ENCODE measurements around the gene RTN4RL1. TPM values are rescaled to one million over a fixed set of nuclear protein-coding genes. Genes with fewer than 3 reads are reported as not detected.

Gene RTN4RL1
- total RNA-seq, 2 experiments from 2014 or later, result not detected

DNA sequence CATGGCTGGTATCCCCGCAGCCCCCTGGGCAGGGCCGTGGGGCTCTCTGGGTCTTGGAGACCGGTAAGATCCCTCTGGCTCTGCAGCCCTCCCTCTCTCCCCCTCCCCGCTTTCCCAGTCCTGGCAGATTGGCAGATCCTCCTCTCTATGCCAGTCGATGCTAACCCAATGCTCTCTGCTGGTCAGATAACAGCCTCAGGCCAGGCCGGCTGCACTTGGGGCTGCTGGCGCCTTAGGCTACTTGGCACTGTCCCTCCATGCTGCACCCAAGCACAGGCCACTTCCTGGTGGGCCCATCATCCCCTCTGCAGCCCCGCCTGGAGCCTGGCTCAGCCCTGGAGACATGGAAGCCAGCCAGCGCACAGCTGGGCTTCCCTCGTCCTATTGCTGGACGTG, 81.7 kb downstream of the RTN4RL1 start:
- BruUV-seq (replicated peaks), result no TSS peak
- no peaks in the 10 kb centered on the region for H4K20me1 ChIP-seq (ENCODE audit: insufficient read depth, low read length)
- H3K27ac ChIP-seq (ENCODE audit: low read depth, low read length, poor library complexity, severe bottlenecking), result no peak overlapping the region
- H3K79me2 ChIP-seq (ENCODE audit: insufficient read depth, low read depth, low read length), result no peaks in the 10 kb centered on the region
- peaks cover 6% of the 10 kb centered on the region for H3K4me1 ChIP-seq (ENCODE audit: insufficient read depth, low read length, poor library complexity, severe bottlenecking)
- intact Hi-C loops (cut with micrococcal nuclease; ENCODE audit: unreplicated experiment), result no loop called here
- no peak for DNase-seq (ENCODE audit: low spot score)
- H2AFZ ChIP-seq (ENCODE audit: low read length), result no peak overlapping the region
- H3K4me2 ChIP-seq (ENCODE audit: low read length), result no peak overlapping the region
- H3K9me3 ChIP-seq (ENCODE audit: low read length), result no peaks in the 10 kb centered on the region
- CTCF ChIA-PET (ENCODE audit: unreplicated experiment), result no interaction called here
- POLR2A ChIA-PET, result no interaction called here
- H3K36me3 ChIP-seq (ENCODE audit: insufficient read depth, low read length), result no peaks in the 10 kb centered on the region
- TF ChIP-seq, protein P1, sequence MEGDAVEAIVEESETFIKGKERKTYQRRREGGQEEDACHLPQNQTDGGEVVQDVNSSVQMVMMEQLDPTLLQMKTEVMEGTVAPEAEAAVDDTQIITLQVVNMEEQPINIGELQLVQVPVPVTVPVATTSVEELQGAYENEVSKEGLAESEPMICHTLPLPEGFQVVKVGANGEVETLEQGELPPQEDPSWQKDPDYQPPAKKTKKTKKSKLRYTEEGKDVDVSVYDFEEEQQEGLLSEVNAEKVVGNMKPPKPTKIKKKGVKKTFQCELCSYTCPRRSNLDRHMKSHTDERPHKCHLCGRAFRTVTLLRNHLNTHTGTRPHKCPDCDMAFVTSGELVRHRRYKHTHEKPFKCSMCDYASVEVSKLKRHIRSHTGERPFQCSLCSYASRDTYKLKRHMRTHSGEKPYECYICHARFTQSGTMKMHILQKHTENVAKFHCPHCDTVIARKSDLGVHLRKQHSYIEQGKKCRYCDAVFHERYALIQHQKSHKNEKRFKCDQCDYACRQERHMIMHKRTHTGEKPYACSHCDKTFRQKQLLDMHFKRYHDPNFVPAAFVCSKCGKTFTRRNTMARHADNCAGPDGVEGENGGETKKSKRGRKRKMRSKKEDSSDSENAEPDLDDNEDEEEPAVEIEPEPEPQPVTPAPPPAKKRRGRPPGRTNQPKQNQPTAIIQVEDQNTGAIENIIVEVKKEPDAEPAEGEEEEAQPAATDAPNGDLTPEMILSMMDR (conservative IDR thresholded peaks at IDR 0.05; ENCODE audit: low read length), result no peak
- no peak for TF ChIP-seq EZH2phosphoT487 (IDR thresholded peaks at IDR 0.05; ENCODE audit: borderline replicate concordance, low read depth, low read length)
- H3K9me2 ChIP-seq (ENCODE audit: insufficient read depth, low read length), result no peaks in the 10 kb centered on the region
- H3K4me3 ChIP-seq (ENCODE audit: low read depth, low read length, poor library complexity, severe bottlenecking), result no peak overlapping the region

DNA sequence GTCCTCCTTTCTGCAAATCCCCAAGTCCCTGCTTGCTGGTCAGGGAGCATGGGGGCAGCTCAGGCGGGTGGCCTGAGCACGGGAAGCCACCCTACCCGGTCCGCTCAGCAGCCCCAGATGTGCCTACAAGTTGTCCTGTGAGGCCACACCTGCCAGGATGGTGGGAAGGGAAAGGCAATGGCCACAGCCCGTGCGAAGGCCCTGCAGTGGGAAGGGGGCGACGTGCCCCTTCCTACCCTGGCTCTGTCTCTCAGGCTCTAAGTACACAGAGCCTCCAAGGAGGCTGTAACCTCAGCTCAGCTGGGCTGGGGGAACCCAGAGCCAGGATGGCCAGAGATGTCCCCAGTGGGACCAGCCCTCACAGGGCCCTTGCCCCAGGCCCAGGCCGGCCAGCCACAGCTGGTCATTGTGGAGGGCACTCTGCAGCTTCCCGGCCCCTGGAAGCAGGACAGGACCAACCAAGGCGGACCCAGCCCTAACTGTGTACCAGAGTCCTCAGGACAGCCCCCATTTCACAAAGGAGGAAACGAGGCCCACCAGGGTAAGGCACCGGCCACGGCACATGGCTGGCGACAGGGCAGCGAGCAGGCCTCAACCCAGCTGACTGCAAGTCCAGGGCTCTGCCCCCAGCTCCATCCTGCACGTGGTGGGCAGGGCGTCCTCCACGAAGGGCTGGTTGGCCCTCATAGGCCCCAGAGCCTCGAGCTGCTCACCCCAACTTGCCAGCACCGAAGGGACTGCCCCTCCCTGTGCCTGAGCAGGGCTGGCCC, 82.3 kb downstream of the RTN4RL1 start:
- no peak overlapping the region for H3K27ac ChIP-seq (ENCODE audit: low read depth, low read length, poor library complexity, severe bottlenecking)
- H3K9me2 ChIP-seq (ENCODE audit: insufficient read depth, low read length), result no peaks in the 10 kb centered on the region
- no peaks in the 10 kb centered on the region for H4K20me1 ChIP-seq (ENCODE audit: insufficient read depth, low read length)
- H3K9me3 ChIP-seq (ENCODE audit: low read length), result no peaks in the 10 kb centered on the region
- ChIA-PET POLR2A (no interaction called here), CTCF (ENCODE audit: unreplicated experiment) (no interaction called here)
- H3K4me3 ChIP-seq (ENCODE audit: low read depth, low read length, poor library complexity, severe bottlenecking), result no peak overlapping the region
- no peaks in the 10 kb centered on the region for H3K36me3 ChIP-seq (ENCODE audit: insufficient read depth, low read length)
- intact Hi-C loops (cut with micrococcal nuclease; ENCODE audit: unreplicated experiment), result no loop called here
- no peak overlapping the region for H3K4me2 ChIP-seq (ENCODE audit: low read length)
- H2AFZ ChIP-seq (ENCODE audit: low read length), result no peak overlapping the region
- H3K79me2 ChIP-seq (ENCODE audit: insufficient read depth, low read depth, low read length), result no peaks in the 10 kb centered on the region
- TF ChIP-seq EZH2phosphoT487 (IDR thresholded peaks at IDR 0.05; ENCODE audit: borderline replicate concordance, low read depth, low read length), result no peak
- TF ChIP-seq, protein P1 (conservative IDR thresholded peaks at IDR 0.05; ENCODE audit: low read length), result no peak
- H3K4me1 ChIP-seq (ENCODE audit: insufficient read depth, low read length, poor library complexity, severe bottlenecking), result peaks cover under 1% of the 10 kb centered on the region
- no peak for DNase-seq (ENCODE audit: low spot score)
- BruUV-seq (replicated peaks), result no TSS peak

DNA sequence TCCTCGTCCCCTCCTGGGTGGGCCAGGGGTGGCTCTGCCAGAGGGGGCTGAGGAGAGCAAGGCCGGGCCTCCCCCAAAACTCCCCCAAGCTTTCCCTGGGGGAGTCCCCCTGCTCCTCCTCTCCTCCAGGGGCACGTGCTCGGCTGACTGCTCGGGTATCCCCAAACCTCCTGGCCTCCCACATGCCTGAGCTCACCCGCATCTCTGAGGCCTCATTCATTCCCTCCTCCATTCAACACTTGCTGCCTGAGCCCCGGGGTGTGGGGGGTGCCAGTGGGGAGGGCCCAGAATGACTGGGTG, 83.1 kb downstream of the RTN4RL1 start:
- BruUV-seq (replicated peaks), result no TSS peak
- TF ChIP-seq EZH2phosphoT487 (IDR thresholded peaks at IDR 0.05; ENCODE audit: borderline replicate concordance, low read depth, low read length), result no peak
- TF ChIP-seq, protein P1 (conservative IDR thresholded peaks at IDR 0.05; ENCODE audit: low read length), result no peak
- H3K27ac ChIP-seq (ENCODE audit: low read depth, low read length, poor library complexity, severe bottlenecking), result no peak overlapping the region
- H4K20me1 ChIP-seq (ENCODE audit: insufficient read depth, low read length), result no peaks in the 10 kb centered on the region
- no peaks in the 10 kb centered on the region for H3K79me2 ChIP-seq (ENCODE audit: insufficient read depth, low read depth, low read length)
- DNase-seq (ENCODE audit: low spot score), result no peak
- no peak overlapping the region for H3K4me2 ChIP-seq (ENCODE audit: low read length)
- no peaks in the 10 kb centered on the region for H3K9me2 ChIP-seq (ENCODE audit: insufficient read depth, low read length)
- CTCF ChIA-PET (ENCODE audit: unreplicated experiment), result no interaction called here
- H3K9me3 ChIP-seq (ENCODE audit: low read length), result no peaks in the 10 kb centered on the region
- no peak overlapping the region for H2AFZ ChIP-seq (ENCODE audit: low read length)
- H3K4me1 ChIP-seq (ENCODE audit: insufficient read depth, low read length, poor library complexity, severe bottlenecking), result no peaks in the 10 kb centered on the region
- H3K36me3 ChIP-seq (ENCODE audit: insufficient read depth, low read length), result no peaks in the 10 kb centered on the region
- POLR2A ChIA-PET, result no interaction called here
- H3K4me3 ChIP-seq (ENCODE audit: low read depth, low read length, poor library complexity, severe bottlenecking), result no peak overlapping the region
- intact Hi-C loops (cut with micrococcal nuclease; ENCODE audit: unreplicated experiment), result no loop called here
